Activated T-cell treated with anti-CD3 and anti-CD28 coated beads, Interleukin-2, amount 50 U/mL, for 4 hours (primary cell): Measurements from ENCODE around the gene NMNAT3. TPM values are rescaled to one million over a fixed set of nuclear protein-coding genes. Genes with fewer than 3 reads are reported as not detected.
"Not testable (repeated sequence)": the region's sequence is repeated elsewhere in the genome, so short reads cannot be mapped to it uniquely, and the experiment has no call there.

Experiments used
- ATAC-seq, 2 donors: fragments of 200-7000 bp; cut with Tn5 transposase; one replicate each; pipeline ENCODE4 v1.10.0; 2021
- DNase-seq: peaks from one replicate; pipeline ENCODE4 v3.0.0-alpha.2; 2020
- H3K27me3 Mint-ChIP-seq: one replicate; pipeline ENCODE4 v1.8.0; 2021; ENCODE audit warnings: low read depth, mixed read lengths
- H3K36me3 Mint-ChIP-seq: one replicate; pipeline ENCODE4 v1.8.0; 2022; ENCODE audit warnings: mixed read lengths; ENCODE audit not compliant: insufficient read depth
- H3K4me1 Mint-ChIP-seq: one replicate; pipeline ENCODE4 v1.8.0; 2021; ENCODE audit warnings: low read depth, mixed read lengths
- H3K4me3 Mint-ChIP-seq: one replicate; pipeline ENCODE4 v1.8.0; 2021; ENCODE audit warnings: mild to moderate bottlenecking, moderate library complexity, mixed read lengths
- H3K9me3 Mint-ChIP-seq: one replicate; pipeline ENCODE4 v1.8.0; 2021; ENCODE audit warnings: mixed read lengths
- total RNA-seq, 3 donors: library from RNA; stranded (reverse); gene quantifications; one replicate each; pipeline ENCODE4 v1.2.1, GENCODE V29; 2021

The NMNAT3 gene
- total RNA-seq, 3 donors from 2014 or later = 2.3 to 2.7 (median 2.3) TPM

DNA sequence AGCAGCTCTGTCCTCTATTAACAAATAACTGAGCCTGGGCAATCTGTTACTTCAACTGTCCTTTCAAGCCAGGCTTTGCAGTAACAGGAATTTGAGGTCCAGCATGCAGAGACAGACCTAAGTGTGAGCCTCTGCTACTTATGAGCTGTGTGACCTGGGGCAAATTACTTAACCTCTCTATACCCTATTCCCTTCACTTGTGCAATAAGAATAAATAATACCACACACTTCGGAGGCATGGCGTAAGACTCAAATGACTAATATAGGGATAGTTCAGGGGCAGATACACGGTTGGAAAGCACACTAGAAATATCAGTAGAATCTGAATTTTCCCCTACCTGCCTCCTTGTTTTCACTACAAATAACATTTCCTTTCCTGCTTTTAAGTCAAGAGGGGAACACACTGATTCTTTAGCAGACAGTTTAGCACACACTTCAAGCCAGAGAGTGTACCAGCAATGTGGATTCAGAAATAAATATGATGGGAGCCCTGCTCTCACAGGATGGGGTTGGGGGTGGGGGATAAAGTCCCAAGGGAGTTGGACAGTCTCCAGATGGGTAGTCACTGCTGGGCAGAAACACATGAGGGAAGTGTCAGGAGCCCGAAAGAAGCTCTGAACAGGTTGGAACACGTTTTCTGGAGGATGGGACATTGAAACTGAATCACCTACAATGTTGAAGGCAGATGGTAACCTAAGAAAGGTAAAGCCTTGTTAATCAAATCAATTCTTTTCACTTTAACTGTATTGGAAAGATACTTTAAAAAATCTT is 76.4 kb downstream of the NMNAT3 start:
- ATAC-seq (no peak), DNase-seq (no peak)
- H3K9me3 Mint-ChIP-seq = no peaks in the 10 kb centered on the region
- H3K27me3 Mint-ChIP-seq = no peaks in the 10 kb centered on the region
- H3K36me3 Mint-ChIP-seq = no peaks in the 10 kb centered on the region
- no peak overlapping the region for H3K4me3 Mint-ChIP-seq
- H3K4me1 Mint-ChIP-seq = no peaks in the 10 kb centered on the region

DNA sequence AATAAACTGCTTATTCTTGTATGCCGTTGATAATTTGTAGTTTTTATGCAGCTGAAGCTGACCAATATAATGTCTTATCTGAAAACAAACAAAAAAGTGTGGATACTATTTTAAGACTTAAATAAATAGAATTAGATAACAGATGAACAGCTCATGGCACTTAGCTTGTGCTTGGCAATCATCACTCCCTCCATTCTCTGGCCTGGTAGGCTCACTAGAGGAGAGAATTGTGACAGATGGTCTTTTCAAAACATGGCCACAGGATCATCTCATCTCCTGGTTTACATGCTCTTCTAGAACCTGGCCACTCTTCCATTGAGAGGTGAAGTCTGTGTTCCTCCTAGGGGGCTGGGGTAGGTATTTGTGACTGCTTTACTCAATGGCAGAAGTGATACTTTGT is 79.8 kb downstream of the NMNAT3 start:
- Mint-ChIP-seq H3K9me3 (no peaks in the 10 kb centered on the region), H3K4me1 (no peaks in the 10 kb centered on the region), H3K4me3 (no peak overlapping the region), H3K27me3 (no peaks in the 10 kb centered on the region), H3K36me3 (no peaks in the 10 kb centered on the region)
- ATAC-seq (no peak), DNase-seq (no peak)

GRCh38 chr3:139591186-139591585 is 86.6 kb downstream of the NMNAT3 start:
- H3K27me3 Mint-ChIP-seq, ATAC-seq, H3K36me3 Mint-ChIP-seq, H3K4me1 Mint-ChIP-seq, DNase-seq, H3K9me3 Mint-ChIP-seq, H3K4me3 Mint-ChIP-seq: not testable (repeated sequence)

- Mint-ChIP-seq H3K36me3 (no peaks in the 10 kb centered on the region), H3K4me1 (no peaks in the 10 kb centered on the region), H3K27me3 (no peaks in the 10 kb centered on the region), H3K9me3 (peaks cover 4% of the 10 kb centered on the region), H3K4me3 (no peak overlapping the region)
- ATAC-seq (no peak), DNase-seq (no peak)
Observed at GRCh38 chr3:139588450-139588849, 89.3 kb downstream of the NMNAT3 start.

GRCh38 chr3:139587797-139588196 is 90.0 kb downstream of the NMNAT3 start:
- Mint-ChIP-seq H3K4me3 (no peak overlapping the region), H3K36me3 (no peaks in the 10 kb centered on the region), H3K9me3 (peaks cover 4% of the 10 kb centered on the region), H3K4me1 (no peaks in the 10 kb centered on the region), H3K27me3 (no peaks in the 10 kb centered on the region)
- ATAC-seq = no peak
- no peak for DNase-seq

- DNase-seq = no peak
- Mint-ChIP-seq H3K4me1 (no peaks in the 10 kb centered on the region), H3K4me3 (no peak overlapping the region), H3K36me3 (no peaks in the 10 kb centered on the region), H3K9me3 (peaks cover 4% of the 10 kb centered on the region), H3K27me3 (no peaks in the 10 kb centered on the region)
- no peak for ATAC-seq
Observed at GRCh38 chr3:139586420-139587017, 91.3 kb downstream of the NMNAT3 start.

GRCh38 chr3:139585820-139586219 is 92.0 kb downstream of the NMNAT3 start:
- H3K4me3 Mint-ChIP-seq = no peak overlapping the region
- H3K9me3 Mint-ChIP-seq = peaks cover 4% of the 10 kb centered on the region
- no peak for DNase-seq
- no peaks in the 10 kb centered on the region for H3K4me1 Mint-ChIP-seq
- no peak for ATAC-seq
- no peaks in the 10 kb centered on the region for H3K27me3 Mint-ChIP-seq
- H3K36me3 Mint-ChIP-seq = no peaks in the 10 kb centered on the region

DNA sequence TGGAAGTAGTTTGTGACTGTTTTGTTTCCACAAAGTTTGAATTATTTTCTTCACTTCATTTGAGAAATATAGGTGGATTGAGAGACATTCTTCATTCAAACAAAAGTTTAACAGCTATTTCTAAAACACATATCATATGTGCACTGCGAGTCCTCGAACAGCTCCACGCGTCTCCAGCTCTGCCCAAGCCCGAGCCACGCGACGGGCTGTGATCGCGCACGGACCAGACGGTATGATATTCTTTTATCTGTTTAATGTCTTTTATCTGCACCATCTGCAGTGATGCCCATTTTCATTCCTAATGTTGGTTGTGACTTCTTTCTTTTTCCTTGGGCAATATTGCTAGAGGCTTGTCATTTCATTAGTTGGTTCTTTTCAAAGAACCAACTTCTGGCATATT is 94.1 kb downstream of the NMNAT3 start:
- not testable (repeated sequence) for H3K9me3 Mint-ChIP-seq, H3K4me1 Mint-ChIP-seq, DNase-seq, H3K4me3 Mint-ChIP-seq, H3K27me3 Mint-ChIP-seq, H3K36me3 Mint-ChIP-seq, ATAC-seq

GRCh38 chr3:139578783-139579182 is 99.0 kb downstream of the NMNAT3 start:
- Mint-ChIP-seq H3K4me1 (no peaks in the 10 kb centered on the region), H3K36me3 (peaks cover 4% of the 10 kb centered on the region), H3K9me3 (no peaks in the 10 kb centered on the region), H3K27me3 (no peaks in the 10 kb centered on the region), H3K4me3 (no peak overlapping the region)
- no peak for DNase-seq
- ATAC-seq = no peak

- Mint-ChIP-seq H3K9me3 (no peaks in the 10 kb centered on the region), H3K4me3 (no peak overlapping the region), H3K4me1 (no peaks in the 10 kb centered on the region), H3K36me3 (peaks cover 4% of the 10 kb centered on the region), H3K27me3 (no peaks in the 10 kb centered on the region)
- ATAC-seq = no peak
- no peak for DNase-seq
Observed at GRCh38 chr3:139577909-139578308, 99.9 kb downstream of the NMNAT3 start.

DNA sequence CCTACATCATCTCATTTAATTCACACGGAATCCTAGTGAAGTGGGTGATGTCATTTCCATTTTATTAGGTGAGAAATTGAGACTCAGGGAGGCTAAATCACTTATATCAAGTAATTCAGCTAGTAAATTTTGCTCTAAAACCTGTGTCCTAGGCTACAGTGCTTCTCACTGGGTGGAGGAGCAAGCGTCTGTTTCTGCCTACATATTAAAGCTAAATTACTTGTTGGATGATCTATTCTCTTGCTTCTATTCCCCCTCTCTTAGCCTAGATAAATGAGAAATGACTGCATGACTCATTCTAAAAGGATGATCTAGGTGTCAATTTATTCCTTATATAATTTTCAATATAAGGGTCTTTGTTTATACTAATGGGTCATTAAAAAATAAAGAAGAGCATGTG is 100.4 kb downstream of the NMNAT3 start:
- DNase-seq = no peak
- no peak for ATAC-seq
- no peaks in the 10 kb centered on the region for H3K9me3 Mint-ChIP-seq
- peaks cover 4% of the 10 kb centered on the region for H3K36me3 Mint-ChIP-seq
- no peak overlapping the region for H3K4me3 Mint-ChIP-seq
- H3K27me3 Mint-ChIP-seq = no peaks in the 10 kb centered on the region
- H3K4me1 Mint-ChIP-seq = no peaks in the 10 kb centered on the region

DNA sequence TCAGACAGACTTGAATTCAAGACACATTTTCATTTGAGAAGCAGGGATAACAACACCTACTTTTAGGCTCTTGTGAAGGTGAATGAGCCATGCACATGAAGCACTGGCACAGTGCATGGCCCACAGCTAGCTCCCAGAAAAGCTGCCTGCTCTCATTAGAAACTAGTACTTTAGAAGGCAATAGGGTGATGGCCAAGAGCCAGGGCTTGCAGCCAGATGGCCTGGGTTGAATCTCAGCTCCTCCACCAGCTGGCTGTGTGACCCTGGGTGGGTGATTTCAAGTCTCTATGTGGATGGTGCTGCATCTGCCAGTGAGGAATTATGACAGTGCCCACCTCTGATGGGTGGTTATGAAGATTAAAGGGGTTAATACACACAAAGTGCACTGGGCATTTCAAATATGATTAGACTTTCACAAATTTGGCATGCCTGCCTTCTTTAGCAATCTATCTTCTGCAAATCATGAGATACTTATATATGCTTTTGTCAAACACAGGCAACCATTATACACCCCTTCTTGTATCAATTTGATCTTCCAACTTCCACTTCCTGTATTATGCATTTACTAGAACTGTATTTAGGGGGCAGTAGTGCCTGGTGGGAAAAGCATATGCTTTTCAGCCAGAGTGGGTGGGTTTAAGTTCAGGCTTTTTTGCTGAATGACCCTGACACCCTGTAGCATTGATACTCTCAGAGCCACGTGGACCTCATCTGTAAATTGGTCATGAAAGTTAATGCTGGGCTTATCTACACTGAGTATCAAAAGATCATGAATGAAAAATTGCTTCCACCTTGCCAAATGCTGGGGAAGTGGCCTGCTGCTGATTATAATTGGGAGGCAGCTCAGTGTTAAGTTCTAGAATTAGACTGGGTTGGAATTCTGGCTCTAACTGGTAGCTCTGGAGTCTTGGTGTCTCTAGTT is 103.5 kb downstream of the NMNAT3 start:
- no peaks in the 10 kb centered on the region for H3K4me1 Mint-ChIP-seq
- no peaks in the 10 kb centered on the region for H3K27me3 Mint-ChIP-seq
- H3K36me3 Mint-ChIP-seq = peaks cover 5% of the 10 kb centered on the region
- DNase-seq (no peak), ATAC-seq (no peak)
- H3K9me3 Mint-ChIP-seq = no peaks in the 10 kb centered on the region
- H3K4me3 Mint-ChIP-seq = no peak overlapping the region

- H3K4me1 Mint-ChIP-seq = no peaks in the 10 kb centered on the region
- peaks cover 5% of the 10 kb centered on the region for H3K36me3 Mint-ChIP-seq
- no peaks in the 10 kb centered on the region for H3K27me3 Mint-ChIP-seq
- no peak overlapping the region for H3K4me3 Mint-ChIP-seq
- DNase-seq = no peak
- H3K9me3 Mint-ChIP-seq = no peaks in the 10 kb centered on the region
- ATAC-seq = no peak
Observed at GRCh38 chr3:139572847-139573672, 104.7 kb downstream of the NMNAT3 start.

DNA sequence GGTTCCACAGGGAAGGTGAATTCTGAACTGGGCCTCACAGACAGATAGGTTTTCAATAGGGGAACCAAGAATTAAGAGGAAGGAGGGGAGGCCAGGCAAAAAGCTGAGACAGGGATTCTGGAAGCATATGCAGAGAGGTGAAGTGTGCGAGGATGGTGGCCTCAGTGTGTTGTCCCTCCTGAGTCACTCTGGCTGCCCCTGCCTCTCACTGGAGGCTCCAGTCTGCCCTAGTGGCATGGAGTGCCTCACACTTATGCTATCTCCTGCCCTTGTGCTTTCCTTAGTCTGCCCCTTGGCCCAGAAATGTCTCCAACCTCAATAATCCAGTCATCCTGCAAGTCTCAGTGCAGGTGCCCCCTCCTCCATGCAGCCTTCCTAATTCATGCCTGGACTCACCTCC is 106.1 kb downstream of the NMNAT3 start:
- Mint-ChIP-seq H3K4me1 (no peaks in the 10 kb centered on the region), H3K36me3 (peaks cover 5% of the 10 kb centered on the region), H3K9me3 (no peaks in the 10 kb centered on the region), H3K27me3 (no peaks in the 10 kb centered on the region), H3K4me3 (no peak overlapping the region)
- ATAC-seq (no peak), DNase-seq (no peak)
